ENCODE data around the gene SIGLEC9.
A peak's percentile ranks its signal among the peaks of the same experiment; 100 is the strongest.

SIGLEC9 gene

DNA sequence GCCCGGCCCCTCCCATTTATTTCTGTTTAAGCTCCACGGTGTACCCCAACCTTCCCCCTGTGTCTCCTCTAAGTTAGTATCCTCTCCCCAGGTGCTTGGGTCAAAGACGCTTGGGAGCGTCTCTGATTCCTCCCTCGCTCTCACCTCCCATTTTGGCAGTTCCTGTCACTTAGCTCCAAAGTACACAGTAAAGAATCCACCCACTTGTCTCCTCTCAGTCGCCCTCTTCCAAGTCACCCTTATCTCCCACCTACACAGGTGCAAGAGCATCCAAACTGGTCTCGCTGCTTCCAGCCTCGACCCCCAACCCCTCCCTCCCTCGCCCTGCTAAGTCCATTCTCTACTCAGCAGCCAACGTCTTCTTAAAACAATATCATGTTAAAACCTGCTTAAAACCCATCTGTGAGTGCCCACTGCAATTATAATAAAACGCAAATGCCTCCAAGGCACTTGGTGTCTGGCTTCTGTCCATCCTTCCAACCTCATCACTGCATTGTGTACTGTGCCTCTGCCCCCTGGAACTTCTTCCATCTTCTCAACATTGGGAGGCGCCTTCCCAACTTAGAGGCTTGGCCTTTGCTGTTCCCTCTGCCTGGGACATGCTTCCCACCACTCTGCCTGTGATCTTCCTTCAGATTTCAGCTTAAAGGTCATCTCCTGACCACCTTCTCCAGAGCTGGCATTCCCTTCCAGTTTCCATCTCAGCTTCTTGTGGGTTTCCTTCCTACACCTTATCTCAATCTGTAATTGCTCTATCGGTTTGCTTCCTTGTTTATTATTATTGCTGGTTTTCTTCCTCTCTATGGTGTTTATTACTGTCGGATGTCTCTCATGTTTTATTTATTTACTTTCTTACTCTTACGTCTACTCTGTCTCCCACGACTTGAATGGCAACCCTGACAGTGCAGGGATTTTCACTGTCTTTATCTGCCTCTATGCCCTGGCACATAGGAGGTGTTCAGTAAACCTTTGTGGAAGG lies 32.5 kb upstream of the SIGLEC9 start:
- Histone ChIP-seq H3K4me3 (no peak overlapping the region), H3K9me3 (no peaks in the 10 kb centered on the region), H3K27ac (no peak overlapping the region), H3K36me3 (no peaks in the 10 kb centered on the region), H3K27me3 (no peaks in the 10 kb centered on the region), H3K4me1 (no peaks in the 10 kb centered on the region)
- intact Hi-C loops (cut with DNase I; ENCODE audit: low total_unique reads): no loop called here
- no peak for DNase-seq
- TF ChIP-seq, protein P1, sequence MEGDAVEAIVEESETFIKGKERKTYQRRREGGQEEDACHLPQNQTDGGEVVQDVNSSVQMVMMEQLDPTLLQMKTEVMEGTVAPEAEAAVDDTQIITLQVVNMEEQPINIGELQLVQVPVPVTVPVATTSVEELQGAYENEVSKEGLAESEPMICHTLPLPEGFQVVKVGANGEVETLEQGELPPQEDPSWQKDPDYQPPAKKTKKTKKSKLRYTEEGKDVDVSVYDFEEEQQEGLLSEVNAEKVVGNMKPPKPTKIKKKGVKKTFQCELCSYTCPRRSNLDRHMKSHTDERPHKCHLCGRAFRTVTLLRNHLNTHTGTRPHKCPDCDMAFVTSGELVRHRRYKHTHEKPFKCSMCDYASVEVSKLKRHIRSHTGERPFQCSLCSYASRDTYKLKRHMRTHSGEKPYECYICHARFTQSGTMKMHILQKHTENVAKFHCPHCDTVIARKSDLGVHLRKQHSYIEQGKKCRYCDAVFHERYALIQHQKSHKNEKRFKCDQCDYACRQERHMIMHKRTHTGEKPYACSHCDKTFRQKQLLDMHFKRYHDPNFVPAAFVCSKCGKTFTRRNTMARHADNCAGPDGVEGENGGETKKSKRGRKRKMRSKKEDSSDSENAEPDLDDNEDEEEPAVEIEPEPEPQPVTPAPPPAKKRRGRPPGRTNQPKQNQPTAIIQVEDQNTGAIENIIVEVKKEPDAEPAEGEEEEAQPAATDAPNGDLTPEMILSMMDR (IDR thresholded peaks at IDR 0.05): no peak

DNA sequence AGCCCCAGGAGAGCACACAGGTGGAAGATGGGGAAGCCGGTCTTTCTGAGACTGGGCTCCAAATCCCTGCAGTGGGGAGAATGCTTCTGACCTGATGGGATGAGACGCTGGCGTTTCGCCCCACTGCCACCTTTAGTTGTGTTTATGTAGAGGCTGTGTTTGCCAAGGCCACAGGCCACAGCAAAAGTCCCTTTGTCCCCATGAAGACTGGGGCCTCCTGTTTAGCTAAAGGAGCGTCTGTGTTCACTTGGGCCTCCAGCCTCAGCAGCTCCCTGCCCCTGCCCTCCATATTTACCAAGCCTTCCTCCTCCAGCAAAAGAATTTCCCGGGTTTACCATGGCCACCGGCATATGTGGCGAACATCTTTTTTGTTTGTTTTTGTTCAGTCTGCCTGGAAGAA lies 31.6 kb upstream of the SIGLEC9 start:
- no peak overlapping the region for H3K4me3 ChIP-seq
- H3K9me3 ChIP-seq: no peaks in the 10 kb centered on the region
- peaks cover 0 to 5% (median 4%) of the 10 kb centered on the region in 3 donors for H3K36me3 ChIP-seq
- H3K27me3 ChIP-seq: no peaks in the 10 kb centered on the region
- DNase-seq: no peak
- intact Hi-C loops (cut with DNase I; ENCODE audit: low total_unique reads): no loop called here
- no peak overlapping the region for H3K27ac ChIP-seq
- no peaks in the 10 kb centered on the region for H3K4me1 ChIP-seq
- TF ChIP-seq, protein P1 (IDR thresholded peaks at IDR 0.05): no peak

DNA sequence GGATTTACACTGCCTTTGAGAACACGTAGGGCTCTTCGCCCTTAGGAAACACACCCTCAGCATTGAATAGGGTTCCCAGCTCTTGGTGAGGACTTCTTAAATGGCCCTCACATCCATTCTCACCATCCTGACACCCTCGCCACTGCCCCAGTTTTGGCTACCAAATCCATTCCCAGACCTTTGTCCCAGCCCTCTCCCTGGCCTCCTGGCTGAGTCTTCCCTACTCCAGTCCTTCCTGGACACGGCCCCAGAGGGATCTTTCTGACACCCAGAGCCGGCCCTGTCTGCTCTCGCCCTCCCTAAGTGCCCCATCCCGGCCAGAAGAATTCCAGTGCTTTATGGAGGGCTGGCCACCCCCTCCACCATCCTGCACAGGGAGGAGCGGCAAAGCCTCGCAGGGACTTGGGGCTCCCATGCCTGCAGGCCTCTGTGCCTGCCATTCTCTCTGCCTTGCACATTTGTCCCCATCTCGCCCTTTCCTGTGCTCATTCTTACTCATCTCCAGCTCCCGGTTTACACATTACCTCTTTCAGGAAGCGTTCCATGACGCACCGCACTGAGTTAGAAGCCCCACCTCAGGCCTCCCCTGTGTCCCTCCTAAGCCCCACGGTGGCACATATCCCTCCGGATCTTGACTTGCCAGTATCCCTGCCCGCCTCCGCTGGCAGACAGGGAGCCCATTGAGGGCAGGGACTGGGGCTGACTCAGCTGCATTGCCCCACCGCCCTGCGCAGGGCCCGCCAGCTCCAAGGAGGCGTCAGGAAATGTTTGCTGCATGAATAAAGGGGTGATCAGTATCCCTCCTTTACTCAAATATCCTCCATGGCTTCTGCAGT lies 31.0 kb upstream of the SIGLEC9 start:
- H3K4me3 ChIP-seq: no peak overlapping the region
- no peaks in the 10 kb centered on the region for H3K4me1 ChIP-seq
- DNase-seq: no peak
- H3K27me3 ChIP-seq: no peaks in the 10 kb centered on the region
- intact Hi-C loops (cut with DNase I; ENCODE audit: low total_unique reads): no loop called here
- no peak overlapping the region for H3K27ac ChIP-seq
- H3K36me3 ChIP-seq: peaks cover 0 to 9% (median 9%) of the 10 kb centered on the region in 3 donors
- no peaks in the 10 kb centered on the region for H3K9me3 ChIP-seq
- TF ChIP-seq, protein P1 (IDR thresholded peaks at IDR 0.05): no peak

DNA sequence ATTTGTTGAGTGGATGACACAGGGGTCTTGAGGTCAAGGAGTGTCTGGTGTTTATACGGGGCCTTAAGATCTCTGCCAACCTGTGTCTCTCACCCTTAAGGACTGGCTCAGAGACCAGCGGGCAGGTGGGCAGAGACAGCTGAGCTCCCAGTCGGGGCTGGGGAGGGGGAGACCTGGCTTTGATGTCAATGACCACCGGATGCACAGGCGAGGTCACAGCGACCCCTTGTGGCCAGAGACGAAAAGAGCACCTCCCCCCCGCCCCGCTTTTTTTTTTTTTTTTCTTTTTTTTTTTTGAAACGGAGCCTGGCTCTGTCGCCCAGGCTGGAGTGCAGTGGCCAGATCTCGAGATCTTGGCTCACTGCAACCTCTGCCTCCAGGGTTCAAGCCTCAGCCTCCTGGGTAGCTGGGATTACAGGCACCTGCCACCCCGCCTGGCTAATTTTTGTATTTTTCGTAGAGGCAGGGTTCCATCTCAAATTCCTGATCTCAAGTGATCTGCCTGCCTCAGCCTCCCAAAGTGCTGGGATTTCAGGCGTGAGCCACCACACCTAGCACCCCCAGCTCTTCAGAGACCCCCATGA lies 29.9 kb upstream of the SIGLEC9 start:
- TF ChIP-seq, protein P1 (IDR thresholded peaks at IDR 0.05): peak in 1 of 2 experiments; percentile 11
- Histone ChIP-seq H3K27ac (no peak overlapping the region), H3K9me3 (no peaks in the 10 kb centered on the region), H3K4me3 (no peak overlapping the region), H3K36me3 (peaks cover 0 to 20% (median 9%) of the 10 kb centered on the region in 3 donors), H3K27me3 (no peaks in the 10 kb centered on the region), H3K4me1 (no peaks in the 10 kb centered on the region)
- DNase-seq: no peak
- intact Hi-C loops (cut with DNase I; ENCODE audit: low total_unique reads): no loop called here

DNA sequence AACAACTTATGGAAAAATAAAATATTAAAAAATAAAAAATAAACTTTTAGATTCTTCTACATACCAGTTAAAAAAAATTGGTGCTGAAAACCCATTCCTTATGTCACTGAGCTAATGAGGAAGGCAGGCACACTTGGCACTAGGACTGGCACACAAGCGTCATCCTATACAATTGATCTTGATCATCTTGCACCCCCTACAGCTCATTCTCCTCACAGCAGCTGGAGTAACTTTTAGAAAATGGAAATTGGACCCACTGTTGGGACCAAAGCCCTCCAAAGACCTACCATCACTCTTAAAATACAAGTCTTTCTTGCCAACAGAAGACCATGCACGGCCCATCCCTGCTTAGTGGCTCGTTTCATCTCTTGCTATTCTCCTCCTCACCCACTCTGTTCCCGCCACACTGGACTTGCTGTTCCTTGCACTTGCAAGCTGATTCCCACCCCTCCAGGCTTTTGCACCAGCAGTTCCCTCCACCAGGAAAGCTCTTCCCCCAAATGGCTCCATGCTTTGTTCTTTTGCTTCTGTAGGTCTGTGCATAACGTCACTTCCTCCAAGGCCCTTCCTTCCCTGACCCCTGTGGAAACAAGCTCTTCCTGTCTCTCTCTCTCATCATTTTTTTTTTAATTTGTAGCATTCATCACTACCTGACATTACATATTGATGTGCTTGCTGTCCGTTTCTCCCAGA lies 28.1 kb upstream of the SIGLEC9 start:
- Histone ChIP-seq H3K27me3 (no peaks in the 10 kb centered on the region), H3K36me3 (peaks cover 0 to 33% (median 19%) of the 10 kb centered on the region in 3 donors), H3K4me1 (no peaks in the 10 kb centered on the region), H3K27ac (no peak overlapping the region), H3K4me3 (no peak overlapping the region), H3K9me3 (no peaks in the 10 kb centered on the region)
- TF ChIP-seq, protein P1 (IDR thresholded peaks at IDR 0.05): no peak
- intact Hi-C loops (cut with DNase I; ENCODE audit: low total_unique reads): no loop called here
- DNase-seq: no peak

Data from tibial artery (tissue), 4 donors.